ENCODE results near the gene JUNB.

Gene JUNB

GRCh38 chr19:12791345-12792050 is at the start of gene JUNB:
JUNB (plus strand) TSS chr19:12791486; CDS start chr19:12791772, 286 bp downstream.
- FAIRE-seq (peak; percentile 82), DNase-seq (ENCODE audit: insufficient read length, low spot score) (peak; percentile 78)

GRCh38 chr19:12745166-12745897 is 46.0 kb upstream of the JUNB start:
- no peak for DNase-seq (ENCODE audit: insufficient read length, low spot score)
- no peak for FAIRE-seq

- no peak for DNase-seq (ENCODE audit: insufficient read length, low spot score)
- FAIRE-seq, result no peak
These were observed 42.8 kb upstream of the JUNB start for GRCh38 chr19:12748489-12748888.

GRCh38 chr19:12749938-12750521 is 41.3 kb upstream of the JUNB start:
- FAIRE-seq (no peak), DNase-seq (ENCODE audit: insufficient read length, low spot score) (no peak)

GRCh38 chr19:12750851-12751250 is 40.4 kb upstream of the JUNB start:
- FAIRE-seq (no peak), DNase-seq (ENCODE audit: insufficient read length, low spot score) (no peak)

- FAIRE-seq (no peak), DNase-seq (ENCODE audit: insufficient read length, low spot score) (no peak)
These were observed 39.7 kb upstream of the JUNB start, which contains the start of gene BEST2 for GRCh38 chr19:12751635-12752034. BEST2 (plus strand) TSS chr19:12751791; CDS start chr19:12752593, 802 bp downstream.

GRCh38 chr19:12752056-12752781 is 39.1 kb upstream of the JUNB start:
- no peak for DNase-seq (ENCODE audit: insufficient read length, low spot score)
- FAIRE-seq, result no peak

GRCh38 chr19:12754465-12755196 is 36.7 kb upstream of the JUNB start:
- DNase-seq (ENCODE audit: insufficient read length, low spot score) (no peak), FAIRE-seq (no peak)

- no peak for DNase-seq (ENCODE audit: insufficient read length, low spot score)
- no peak for FAIRE-seq
These were observed 35.0 kb upstream of the JUNB start for GRCh38 chr19:12756150-12756883.

- FAIRE-seq, result no peak
- DNase-seq (ENCODE audit: insufficient read length, low spot score), result peak; percentile 86
These were observed 33.6 kb upstream of the JUNB start for GRCh38 chr19:12757544-12758274.

- FAIRE-seq (no peak), DNase-seq (ENCODE audit: insufficient read length, low spot score) (no peak)
These were observed 31.6 kb upstream of the JUNB start for GRCh38 chr19:12759686-12760085.

GRCh38 chr19:12763100-12763499 is 28.2 kb upstream of the JUNB start:
- FAIRE-seq (no peak), DNase-seq (ENCODE audit: insufficient read length, low spot score) (no peak)

- FAIRE-seq (no peak), DNase-seq (ENCODE audit: insufficient read length, low spot score) (no peak)
These were observed 26.6 kb upstream of the JUNB start for GRCh38 chr19:12764698-12765097.

GRCh38 chr19:12766051-12766521 is 25.2 kb upstream of the JUNB start:
- DNase-seq (ENCODE audit: insufficient read length, low spot score), result peak; percentile 89
- FAIRE-seq, result peak; percentile 74

GRCh38 chr19:12767150-12767549 is 24.1 kb upstream of the JUNB start:
- FAIRE-seq (no peak), DNase-seq (ENCODE audit: insufficient read length, low spot score) (no peak)

GRCh38 chr19:12767666-12768065 is 23.6 kb upstream of the JUNB start:
- DNase-seq (ENCODE audit: insufficient read length, low spot score) (no peak), FAIRE-seq (no peak)

GRCh38 chr19:12769689-12770088 is 21.6 kb upstream of the JUNB start:
- FAIRE-seq, result no peak

GRCh38 chr19:12770922-12771321 is 20.4 kb upstream of the JUNB start:
- DNase-seq (ENCODE audit: insufficient read length, low spot score) (no peak), FAIRE-seq (no peak)

More at GRCh38 chr19:12769689-12770088, 21.6 kb upstream of the JUNB start:
- no peak for DNase-seq (ENCODE audit: insufficient read length, low spot score)

- FAIRE-seq (no peak), DNase-seq (ENCODE audit: insufficient read length, low spot score) (no peak)
These were observed 19.0 kb upstream of the JUNB start for GRCh38 chr19:12772323-12772722.
